Germinal center (tissue), 1 donor: Measurements from ENCODE around the gene KRT78.

Source experiments
- DNase-seq: peaks from one replicate; pipeline ENCODE4 v3.0.0; 2012; ENCODE audit warnings: mixed read lengths, low spot score

Gene KRT78

GRCh38 chr12:52824741-52825410 lies 23.9 kb downstream of the KRT78 start:
- no peak for DNase-seq

- no peak for DNase-seq
These were observed 24.9 kb downstream of the KRT78 start for GRCh38 chr12:52823761-52824450.

DNA sequence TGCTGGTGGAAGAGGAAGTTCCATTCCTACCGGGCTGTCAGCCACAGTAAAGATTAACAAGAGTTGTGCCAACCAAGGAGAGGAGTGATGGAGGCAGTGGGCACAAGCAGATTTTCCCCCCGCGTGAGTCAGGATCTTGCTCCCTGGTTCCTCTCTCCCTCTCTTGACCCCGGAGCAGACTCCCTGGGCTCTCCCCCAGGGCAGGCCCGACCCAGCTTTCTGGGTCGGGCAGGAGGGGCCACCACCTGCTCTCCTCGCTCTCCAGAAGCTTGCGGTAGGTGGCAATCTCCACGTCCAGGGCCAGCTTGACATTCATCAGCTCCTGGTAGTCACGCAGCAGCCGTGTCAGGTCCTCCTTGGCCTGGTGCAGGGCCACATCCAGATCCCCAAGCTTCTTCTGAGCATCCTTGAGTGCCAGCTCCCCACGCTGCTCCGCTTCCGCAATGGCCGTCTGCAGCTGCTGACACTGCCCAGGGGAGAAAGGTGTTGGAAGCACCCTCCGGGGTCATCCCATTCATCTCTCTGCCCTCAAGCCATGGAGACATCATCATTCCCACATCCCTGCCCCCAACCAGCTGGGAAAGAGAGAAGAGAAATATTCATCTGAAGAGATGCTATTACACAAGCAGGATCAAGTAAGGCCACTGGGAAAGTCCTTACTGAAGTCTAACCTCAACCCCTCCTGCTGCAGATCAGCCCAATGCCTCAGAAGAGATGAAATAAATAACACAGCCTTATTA lies 25.9 kb downstream of the KRT78 start:
- DNase-seq: no peak

DNA sequence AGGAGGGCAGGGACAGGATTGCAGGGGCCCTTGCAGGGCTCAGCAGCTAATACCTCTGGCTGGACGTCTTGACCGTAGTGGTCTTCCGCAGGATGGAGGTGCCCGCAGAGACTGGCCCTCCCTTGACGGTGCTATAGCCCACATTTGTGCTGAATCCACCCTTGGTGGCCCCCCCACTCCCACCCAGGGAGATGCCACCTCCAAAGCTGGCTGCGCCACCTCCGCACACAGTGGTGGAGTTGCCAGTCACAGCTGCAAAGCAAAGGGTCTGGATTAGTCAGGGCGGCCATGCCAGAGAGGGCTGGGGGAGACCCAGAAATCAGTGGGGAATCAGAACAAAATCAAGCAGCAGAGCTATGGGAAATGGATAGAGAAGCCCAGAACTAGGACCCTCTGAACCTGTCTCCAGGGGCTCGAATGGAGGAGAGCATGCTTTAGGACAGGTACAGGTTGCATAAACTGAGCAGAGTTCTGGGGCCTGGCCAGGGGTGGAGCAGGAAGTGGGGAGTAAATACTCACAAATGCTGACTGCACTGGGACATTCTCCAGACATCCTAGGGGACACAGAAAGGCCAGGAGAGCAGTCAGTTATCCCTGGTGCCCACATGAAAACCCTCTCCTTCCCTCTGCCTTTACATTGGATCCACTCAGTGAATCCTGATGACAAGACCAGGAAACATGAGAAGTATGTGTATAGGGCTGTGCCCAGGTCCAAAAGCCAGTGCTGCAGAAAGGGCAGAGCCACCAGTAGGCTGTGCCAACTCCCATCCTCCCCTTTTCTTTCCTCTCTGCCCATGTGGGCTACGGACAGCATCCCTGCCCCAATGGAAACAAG lies 26.8 kb downstream of the KRT78 start:
- no peak for DNase-seq

- no peak for DNase-seq
These were observed 27.6 kb downstream of the KRT78 start for GRCh38 chr12:52821071-52821730.

DNA sequence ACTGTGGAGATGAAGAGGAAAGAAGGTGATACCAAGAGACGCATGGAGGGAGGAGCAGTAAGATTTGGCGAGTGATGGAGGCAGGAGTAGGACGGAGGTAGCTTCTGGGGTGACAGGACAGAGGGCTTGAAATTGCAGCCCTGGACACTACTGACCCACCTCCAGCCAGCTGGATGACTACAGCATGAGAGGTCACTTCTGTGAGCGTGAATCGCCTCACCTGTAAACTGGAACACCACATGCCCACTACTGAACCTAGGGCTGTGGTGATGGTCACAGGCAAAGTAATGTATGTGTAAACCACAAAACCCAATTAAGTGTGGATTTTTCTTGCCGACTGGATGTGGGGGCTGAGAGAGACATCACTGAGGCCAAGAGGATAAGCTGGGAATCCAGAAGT lies 28.3 kb downstream of the KRT78 start:
- DNase-seq: no peak

- DNase-seq: no peak
These were observed 28.9 kb downstream of the KRT78 start for GRCh38 chr12:52819731-52820510.

- no peak for DNase-seq
These were observed 29.8 kb downstream of the KRT78 start for GRCh38 chr12:52818887-52819420.

DNA sequence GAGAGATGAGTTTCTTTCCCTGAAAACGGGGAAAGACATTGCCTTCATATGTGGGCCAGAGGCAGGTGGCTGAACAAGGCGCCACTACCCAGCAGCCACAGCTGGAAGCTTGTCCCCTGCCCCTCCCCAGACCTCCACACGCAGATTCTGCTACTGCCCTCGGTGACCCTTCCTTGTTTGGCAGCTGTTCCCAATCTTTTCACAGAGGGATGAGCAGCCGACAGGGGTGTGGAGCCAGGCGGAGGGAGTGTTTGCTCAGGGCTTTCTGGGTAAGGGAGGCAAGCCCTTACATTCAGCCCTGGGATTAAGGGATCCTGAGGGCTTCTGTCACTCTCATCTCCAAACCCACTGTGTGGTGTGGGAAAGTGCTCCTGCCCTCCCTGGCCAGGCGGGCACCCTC lies 30.4 kb downstream of the KRT78 start:
- DNase-seq: no peak

GRCh38 chr12:52817699-52818238 lies 31.0 kb downstream of the KRT78 start:
- no peak for DNase-seq

DNA sequence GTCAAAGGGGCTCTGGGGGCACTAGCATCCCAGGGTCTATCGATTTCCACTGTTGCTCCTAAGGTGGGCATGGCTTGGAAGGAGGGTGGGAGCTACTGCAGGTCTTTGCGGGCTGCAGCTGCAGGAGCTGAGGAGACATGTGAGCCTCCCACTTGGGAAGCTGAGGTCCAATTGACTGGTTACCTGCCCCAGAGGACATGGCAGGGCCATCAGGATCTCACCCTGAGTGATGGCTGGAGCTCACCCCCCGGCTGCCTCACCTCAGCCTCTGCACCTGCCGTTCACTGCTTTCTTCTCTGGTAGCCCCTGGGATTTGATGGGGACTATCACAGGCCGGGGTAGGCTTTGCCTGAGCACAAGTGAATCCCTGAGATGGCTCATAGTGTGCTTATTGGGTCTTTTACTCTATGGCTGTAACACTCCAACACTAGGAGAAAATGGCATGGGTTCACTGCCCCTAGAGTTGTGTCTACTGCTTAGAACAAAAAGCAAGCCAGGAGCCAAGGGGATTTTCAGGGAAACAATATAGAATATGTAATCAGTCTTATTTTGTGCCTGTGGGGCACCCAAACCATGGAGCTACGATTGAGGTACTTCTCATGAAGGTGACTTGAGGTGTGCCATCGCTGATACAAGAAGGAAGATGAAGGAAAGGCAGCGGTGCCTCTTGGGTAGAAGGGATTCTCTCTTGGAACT lies 31.6 kb downstream of the KRT78 start:
- DNase-seq: no peak

GRCh38 chr12:52815676-52816588 lies 32.9 kb downstream of the KRT78 start:
- DNase-seq: no peak

- no peak for DNase-seq
These were observed 33.6 kb downstream of the KRT78 start for GRCh38 chr12:52815161-52815560.

- DNase-seq: no peak
These were observed 34.1 kb downstream of the KRT78 start for GRCh38 chr12:52814710-52815155.

GRCh38 chr12:52813885-52814709 lies 34.7 kb downstream of the KRT78 start, which contains the start of gene KRT4:
TSS of gene KRT4 (minus strand) at chr12:52814116. CDS start at chr12:52814058, 58 bp downstream.
- DNase-seq: no peak

GRCh38 chr12:52813203-52813819 lies 35.5 kb downstream of the KRT78 start:
- DNase-seq: no peak

- DNase-seq: no peak
These were observed 36.0 kb downstream of the KRT78 start for GRCh38 chr12:52812749-52813148.
